K562 (cell line): ENCODE measurements around the gene DNAAF9. TPM values are rescaled to one million over a fixed set of nuclear protein-coding genes. Genes with fewer than 3 reads are reported as not detected.

Experiments
- ILF3 ChIP-seq: fragments of 450-650 bp; IDR thresholded peaks from 2 replicates; pipeline ENCODE4 v1.6.1; 2018; ENCODE audit warnings: antibody characterized with exemption, mild to moderate bottlenecking, moderate library complexity, borderline replicate concordance
- JUND ChIP-seq, 2 experiments: IDR thresholded peaks; 2 replicates in 1 of 2; 3 replicates in 1 of 2; pipeline ENCODE4 v1.6.1; 2011; ENCODE audit warnings: borderline replicate concordance in 2 of 2, low read depth in 2 of 2, low read length in 2 of 2, improper control_type of control experiment in 1 of 2, missing biosample characterization in 1 of 2, missing genetic modification characterization in 1 of 2, missing genetic modification reagents in 1 of 2
- RNF219 ChIP-seq: fragments of 250-450 bp; sonication (Bioruptor Pico); IDR thresholded peaks from 2 replicates; pipeline ENCODE4 v1.5.0; 2022; ENCODE audit warnings: mild to moderate bottlenecking
- SIX5 ChIP-seq, 2 experiments: IDR thresholded peaks; 2 replicates each; pipeline ENCODE4 v1.6.1; 2011; ENCODE audit warnings: low read length in 2 of 2, borderline replicate concordance in 1 of 2, low read depth in 1 of 2, mild to moderate bottlenecking in 1 of 2, moderate library complexity in 1 of 2; ENCODE audit not compliant: insufficient read depth in 1 of 2
- SMAD2 ChIP-seq: fragments of 150-350 bp; IDR thresholded peaks from 2 replicates; pipeline ENCODE4 v1.6.1; 2014; ENCODE audit warnings: low read depth, mild to moderate bottlenecking, low read length
- TAF9B ChIP-seq: fragments of 450-650 bp; IDR thresholded peaks from 2 replicates; pipeline ENCODE4 v1.6.1; 2018; ENCODE audit warnings: mild to moderate bottlenecking; ENCODE audit not compliant: partially characterized antibody
- ZNF407 ChIP-seq: fragments of 450-650 bp; IDR thresholded peaks from 2 replicates; pipeline ENCODE4 v1.6.1; 2016; ENCODE audit warnings: low read depth
- polyA plus RNA-seq, 8 experiments: library from polyadenylated mRNA; depleted of rRNA in 4 of 8; stranded (reverse) in 5 of 8; unstranded in 3 of 8; fragments of >200 nt; fragmentation: Nextera tagmentation in 2 of 8; fragmentation: Illumina TruSeq in 1 of 8; extraction: Ambion mirVana in 2 of 8; extraction: Trizol in 1 of 8; gene quantifications; 2 replicates each; pipeline versions ENCODE4 v1.2.1 to v1.2.3, GENCODE V29; 2011 to 2014; ENCODE audit warnings: inconsistent platforms in 1 of 8, missing spikeins in 1 of 8
- total RNA-seq, 7 experiments: library from RNA; depleted of rRNA in 6 of 7; stranded (reverse); fragments of >200 nt in 6 of 7; fragmentation: Illumina TruSeq in 2 of 7; extraction: Trizol in 2 of 7; gene quantifications; 2 replicates each; pipeline versions ENCODE4 v1.2.1 to v1.2.3, GENCODE V29; 2011 to 2021; ENCODE audit warnings: low replicate concordance in 1 of 7
- TF ChIP-seq, protein P1 (sequence below): IDR thresholded peaks from 2 replicates; pipeline ENCODE4 v1.6.1; 2012; ENCODE audit warnings: low read depth, low read length, improper control_type of control experiment, borderline replicate concordance

Gene DNAAF9
- total and polyA plus RNA-seq, 9 of the 15 experiments (the other 6 are each of a cell fraction or from before 2014, with no cell fraction given) = 0.42 to 2.9 (median 1.9) TPM

DNA sequence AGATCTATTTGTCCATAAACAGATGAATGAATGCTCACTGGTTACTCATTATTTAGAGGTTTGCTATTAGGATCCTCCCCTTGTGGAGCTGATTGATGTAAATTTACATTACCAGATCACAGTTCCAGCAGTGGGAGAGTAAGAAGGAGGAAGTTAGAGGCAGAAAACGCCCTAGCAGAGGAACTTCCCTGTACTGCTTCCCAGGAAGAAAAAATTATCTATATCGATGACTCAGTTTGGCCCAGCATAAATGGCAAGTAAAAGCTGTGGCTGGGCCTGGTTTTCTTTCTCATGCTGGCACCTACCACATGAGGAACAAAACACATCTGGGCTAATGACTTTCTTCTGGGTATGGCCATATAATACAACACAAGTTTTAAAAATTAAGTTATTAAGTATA is 35.7 kb downstream of the DNAAF9 start (continued):
- TF ChIP-seq ZNF407 (no peak), ILF3 (no peak), JUND (IDR thresholded peaks at IDR 0.05; ENCODE audit: borderline replicate concordance, low read depth, low read length) (no peak), JUND (tag; IDR thresholded peaks at IDR 0.05; ENCODE audit: borderline replicate concordance, low read depth, low read length) (no peak), RNF219 (CRISPR knock-in tag) (no peak), SIX5 (IDR thresholded peaks at IDR 0.05; ENCODE audit: borderline replicate concordance in 1 of 2, insufficient read depth in 1 of 2, low read depth in 1 of 2, low read length in 2 of 2) (no peak), TAF9B (no peak), SMAD2 (no peak)
- TF ChIP-seq, protein P1, sequence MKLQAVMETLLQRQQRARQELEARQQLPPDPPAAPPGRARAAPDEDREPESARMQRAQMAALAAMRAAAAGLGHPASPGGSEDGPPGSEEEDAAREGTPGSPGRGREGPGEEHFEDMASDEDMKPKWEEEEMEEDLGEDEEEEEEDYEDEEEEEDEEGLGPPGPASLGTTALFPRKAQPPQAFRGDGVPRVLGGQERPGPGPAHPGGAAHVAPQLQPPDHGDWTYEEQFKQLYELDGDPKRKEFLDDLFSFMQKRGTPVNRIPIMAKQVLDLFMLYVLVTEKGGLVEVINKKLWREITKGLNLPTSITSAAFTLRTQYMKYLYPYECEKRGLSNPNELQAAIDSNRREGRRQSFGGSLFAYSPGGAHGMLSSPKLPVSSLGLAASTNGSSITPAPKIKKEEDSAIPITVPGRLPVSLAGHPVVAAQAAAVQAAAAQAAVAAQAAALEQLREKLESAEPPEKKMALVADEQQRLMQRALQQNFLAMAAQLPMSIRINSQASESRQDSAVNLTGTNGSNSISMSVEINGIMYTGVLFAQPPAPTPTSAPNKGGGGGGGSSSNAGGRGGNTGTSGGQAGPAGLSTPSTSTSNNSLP = no peak
